GM18907 (cell line): ENCODE measurements around the gene TPRG1L.

Source experiments
- ATAC-seq: cut with Tn5 transposase; IDR thresholded peaks from one replicate; pipeline ENCODE4 v1.9.1; 2021; ENCODE audit warnings: mild to moderate bottlenecking, moderate library complexity; ENCODE audit not compliant: unreplicated experiment

The TPRG1L gene

GRCh38 chr1:3593334-3593733 lies 31.5 kb upstream of the TPRG1L start:
- ATAC-seq: no peak

DNA sequence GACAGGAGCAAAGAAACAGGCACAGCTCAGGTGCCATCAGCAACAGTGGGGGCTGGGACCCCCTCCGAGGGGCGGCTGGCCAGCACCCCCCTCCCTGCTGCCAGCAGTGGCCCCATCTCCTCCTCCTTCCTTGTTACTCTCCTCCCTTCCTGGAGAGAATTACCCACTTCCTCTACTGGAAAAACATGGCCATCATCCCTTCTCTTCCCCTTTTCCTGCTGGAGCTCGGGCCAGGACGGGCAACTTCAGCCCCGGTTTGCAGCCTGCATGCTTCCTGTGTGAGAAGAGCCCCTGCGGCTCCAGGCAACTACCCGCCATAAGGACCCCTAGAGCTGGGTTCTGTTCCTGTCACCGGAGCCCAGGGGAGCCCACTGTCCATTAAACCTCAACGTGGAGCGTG lies 31.1 kb upstream of the TPRG1L start:
- no peak for ATAC-seq

GRCh38 chr1:3594706-3595377 lies 30.0 kb upstream of the TPRG1L start:
- no peak for ATAC-seq

DNA sequence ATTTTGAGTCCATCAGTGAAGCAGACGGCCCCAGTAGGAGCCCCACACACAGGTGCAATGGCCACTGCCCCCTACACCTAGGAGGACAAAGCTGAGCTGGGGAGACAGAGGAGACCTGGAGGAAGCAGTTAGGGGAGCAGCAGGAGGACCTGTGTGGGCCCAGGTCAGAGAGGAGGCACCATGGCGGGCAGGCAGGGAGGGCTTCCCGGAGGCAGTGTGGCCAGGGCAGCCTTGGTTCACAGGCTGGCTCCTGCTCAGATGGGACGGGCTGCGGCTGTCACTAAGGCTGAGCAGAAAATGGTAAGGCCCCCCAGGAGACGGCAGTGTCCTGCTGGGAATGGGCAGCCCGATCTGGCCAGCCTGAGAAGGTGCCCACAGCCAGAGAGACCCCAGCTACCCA lies 28.9 kb upstream of the TPRG1L start:
- ATAC-seq: no peak

DNA sequence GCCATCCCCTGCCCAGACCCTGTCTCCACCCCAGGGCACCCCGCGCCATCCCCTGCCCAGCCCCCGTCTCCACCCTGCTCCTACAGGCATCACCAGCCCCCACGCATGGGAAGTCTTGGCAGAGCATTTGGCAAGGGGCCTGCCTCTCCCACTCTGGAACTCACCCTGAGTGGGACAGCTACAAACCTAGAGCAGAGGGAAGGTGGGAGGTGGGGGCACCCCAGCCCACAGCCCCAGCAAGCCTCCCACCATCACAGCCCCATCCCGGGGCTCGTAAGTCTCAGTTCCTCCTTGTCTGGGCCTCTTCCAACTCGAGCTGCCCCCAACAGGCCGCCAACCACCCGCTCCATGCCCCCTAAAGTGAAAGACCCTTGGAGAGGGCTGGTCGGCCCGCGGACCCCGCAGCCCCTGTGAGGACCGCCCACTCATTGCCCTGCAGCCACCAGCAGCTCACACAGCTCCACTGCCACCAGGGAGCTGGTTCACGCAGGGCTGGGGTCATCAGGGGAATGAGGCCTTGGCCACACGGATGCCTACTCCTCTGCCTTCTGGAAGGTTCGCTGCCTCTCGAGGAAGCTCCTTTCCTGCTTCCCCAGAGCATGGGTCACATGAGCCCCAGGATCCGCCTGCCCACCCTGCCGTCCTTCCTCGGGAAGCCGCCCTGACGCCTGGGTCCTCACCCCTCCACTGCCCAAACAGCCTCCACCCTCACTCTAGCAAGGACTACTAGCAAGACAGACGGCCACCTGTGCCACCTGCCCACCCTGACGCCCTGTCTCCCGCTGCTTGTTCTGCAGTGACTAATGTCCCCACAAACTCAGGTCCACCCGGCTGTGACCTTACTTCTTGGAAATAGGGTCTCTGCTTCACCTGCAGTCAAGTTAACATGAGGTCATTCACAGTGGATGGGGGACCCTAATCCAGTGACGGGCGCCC lies 27.9 kb upstream of the TPRG1L start:
- no peak for ATAC-seq

- no peak for ATAC-seq
Observed at GRCh38 chr1:3597599-3597964, 27.2 kb upstream of the TPRG1L start.

DNA sequence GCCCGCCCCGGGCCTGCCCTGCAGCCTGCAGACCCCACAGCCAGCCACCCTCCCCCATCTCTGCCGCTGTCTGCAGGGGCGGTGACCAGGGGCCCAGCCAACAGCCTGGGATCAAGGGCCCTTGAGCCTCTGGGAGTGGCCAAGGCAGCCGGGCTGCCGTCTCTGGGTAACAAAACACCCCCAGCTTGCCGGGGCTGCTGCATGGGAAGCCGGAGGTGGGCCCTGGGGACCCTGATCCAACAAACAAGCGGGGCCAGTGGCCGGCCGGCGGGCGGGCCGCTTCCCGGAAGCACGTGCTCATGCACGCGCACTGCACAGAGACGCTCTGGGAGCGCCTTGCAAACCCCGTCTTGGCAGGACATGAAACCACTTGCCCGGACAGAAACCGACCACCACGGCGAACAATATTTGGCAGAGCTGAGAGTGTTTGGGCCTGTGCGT lies 26.7 kb upstream of the TPRG1L start:
- ATAC-seq: no peak

GRCh38 chr1:3598522-3599285 lies 26.1 kb upstream of the TPRG1L start:
- ATAC-seq: no peak

GRCh38 chr1:3599286-3599811 lies 25.5 kb upstream of the TPRG1L start:
- no peak for ATAC-seq

GRCh38 chr1:3599816-3600215 lies 25.0 kb upstream of the TPRG1L start:
- ATAC-seq: no peak

DNA sequence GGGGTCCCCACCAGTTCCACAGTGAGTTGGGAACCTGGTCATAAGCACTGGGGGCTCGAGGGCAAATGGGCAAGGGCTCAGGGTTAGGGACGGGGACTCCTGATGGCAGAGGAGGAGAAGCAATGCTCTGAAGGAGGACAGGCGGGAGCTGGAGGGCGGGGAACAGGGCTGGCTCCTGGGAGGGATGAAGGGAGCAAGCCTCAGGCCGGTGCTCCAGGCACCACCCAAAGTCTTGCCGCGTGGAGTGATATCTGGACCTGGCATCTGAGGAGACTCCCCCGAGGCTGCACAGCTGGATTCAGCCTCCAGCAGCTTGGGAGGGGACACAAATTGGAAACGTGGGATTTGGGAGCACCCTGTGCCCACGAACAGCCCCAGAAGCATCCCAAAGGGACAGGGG lies 24.5 kb upstream of the TPRG1L start:
- no peak for ATAC-seq

- ATAC-seq: no peak
Observed at GRCh38 chr1:3601743-3602142, 23.1 kb upstream of the TPRG1L start.

DNA sequence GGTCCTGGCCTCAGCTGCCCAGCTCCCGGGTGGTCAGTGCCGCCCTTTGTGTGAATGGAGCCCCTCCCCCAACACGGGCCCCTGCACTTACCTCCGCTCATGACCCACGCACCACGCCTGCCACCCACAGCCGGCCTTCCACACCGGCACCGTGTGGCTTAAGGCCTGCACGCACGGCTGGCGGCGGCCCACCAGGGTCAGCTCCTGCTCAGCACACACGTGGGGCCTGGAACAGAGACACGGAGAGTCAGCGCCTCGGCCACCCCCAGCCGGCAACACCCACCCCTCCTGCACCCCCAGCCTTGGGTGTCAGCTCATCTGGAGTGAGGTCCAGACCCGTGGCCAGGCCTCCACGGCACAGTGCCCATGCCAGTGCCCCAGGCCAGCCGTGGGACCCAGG lies 22.4 kb upstream of the TPRG1L start:
- no peak for ATAC-seq

DNA sequence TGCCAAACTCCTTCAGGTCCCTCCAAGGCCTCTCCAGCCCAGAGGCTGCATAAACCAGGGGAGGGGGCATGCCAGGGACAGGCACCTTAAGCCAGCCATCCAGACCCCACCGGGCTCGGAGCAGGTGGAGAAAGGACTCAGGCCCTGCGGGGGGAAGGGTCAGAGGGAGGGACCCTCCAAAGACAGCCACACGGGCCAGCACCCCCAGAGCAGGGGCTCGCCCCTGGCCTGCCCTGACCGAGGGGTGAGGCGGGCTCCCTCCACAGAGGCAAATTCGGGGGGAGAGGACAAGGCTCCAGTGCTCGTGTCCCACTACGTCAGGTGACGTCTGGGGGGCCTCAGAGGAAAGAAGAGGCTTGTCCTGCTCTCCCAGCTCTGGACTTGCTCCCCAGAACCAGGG lies 21.7 kb upstream of the TPRG1L start:
- no peak for ATAC-seq

DNA sequence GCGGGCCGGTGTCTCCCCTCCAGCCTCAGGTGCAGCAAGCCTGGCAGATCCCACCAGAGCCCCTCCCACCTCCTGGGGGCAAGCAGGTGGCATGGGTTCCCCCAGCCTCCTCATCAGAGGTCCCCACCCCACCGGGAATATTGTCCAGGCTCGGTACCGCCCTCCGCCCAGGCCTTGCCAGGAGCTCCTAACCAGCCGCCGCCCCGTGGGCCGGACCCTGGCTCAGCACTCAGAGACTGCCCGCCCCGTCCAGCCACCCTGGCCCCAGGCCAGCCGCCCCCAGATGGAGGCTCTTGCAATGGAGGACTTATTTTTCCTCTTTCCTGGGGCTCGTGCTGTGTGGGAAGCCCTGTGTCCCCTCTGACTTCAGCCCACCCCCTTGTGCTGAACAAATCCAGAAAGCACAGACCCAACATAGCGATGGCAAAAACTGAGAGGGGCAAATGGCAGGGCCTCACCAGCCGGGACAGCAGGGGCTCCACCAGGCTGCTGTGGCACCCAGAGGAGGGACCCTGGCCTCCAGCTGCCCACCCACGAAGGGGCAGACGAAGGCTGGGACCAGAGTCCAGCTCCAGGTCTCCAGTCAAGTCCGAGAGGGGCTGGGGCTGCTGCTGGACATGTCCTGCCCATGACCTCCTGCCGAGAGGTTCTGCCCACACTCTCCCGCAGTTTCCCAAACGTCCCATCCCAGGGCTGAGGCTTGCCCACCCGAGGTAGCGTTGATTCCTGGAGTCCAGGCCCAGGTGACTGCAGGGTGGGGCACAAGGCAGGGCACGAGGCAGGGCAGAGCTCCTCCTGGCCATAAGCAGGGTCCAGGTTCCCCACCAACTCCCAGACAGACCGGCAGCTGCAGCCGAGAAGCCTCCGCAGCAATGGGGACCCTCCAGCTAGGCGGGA lies 21.0 kb upstream of the TPRG1L start:
- no peak for ATAC-seq

GRCh38 chr1:3604468-3604974 lies 20.3 kb upstream of the TPRG1L start:
- ATAC-seq: no peak

DNA sequence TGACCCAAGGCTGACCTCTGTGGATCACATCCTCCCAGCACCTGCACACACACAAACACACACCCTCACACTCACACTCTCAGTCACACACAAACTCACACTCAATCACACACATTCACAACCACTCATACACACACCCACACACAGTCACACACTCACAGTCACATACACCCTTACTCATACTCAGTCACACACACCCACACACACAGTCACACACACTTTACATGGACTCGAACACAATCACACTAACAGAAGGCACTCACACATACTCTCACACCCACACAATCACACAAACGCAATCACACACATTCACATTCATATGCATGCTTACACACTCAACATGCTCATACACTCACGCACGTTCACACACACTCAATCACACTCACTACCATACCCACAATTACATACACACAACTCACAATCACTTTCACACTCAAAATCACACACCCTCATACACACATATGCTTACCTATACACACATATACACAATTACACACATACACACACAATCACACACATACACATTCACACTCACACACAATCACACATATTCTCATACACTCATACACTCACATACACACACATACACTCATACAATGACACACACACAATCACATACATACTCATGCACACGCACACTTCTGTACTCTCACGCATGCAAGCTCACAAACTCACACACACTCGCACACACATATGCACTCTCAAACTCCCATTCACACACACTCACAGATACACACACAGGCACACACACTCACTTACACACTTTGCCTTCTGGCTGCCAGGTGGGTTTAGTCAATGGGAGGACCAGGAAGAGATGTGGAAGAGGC lies 19.6 kb upstream of the TPRG1L start:
- ATAC-seq: no peak

- ATAC-seq: no peak
Observed at GRCh38 chr1:3606779-3607702, 17.8 kb upstream of the TPRG1L start.
